Smooth muscle cell (in vitro differentiated cells): Measurements from ENCODE around the gene STARD3. TPM values are rescaled to one million over a fixed set of nuclear protein-coding genes. Genes with fewer than 3 reads are reported as not detected.

Experiments used
- DNase-seq: peaks from one replicate; lab custom pipeline; 2025; ENCODE audit not compliant: unreplicated experiment; lab: John Stamatoyannopoulos, UW
- H2AFZ ChIP-seq: fragments of 200-600 bp; sonication (generic); 2 replicates; pipeline ENCODE4 v1.6.0; 2016; ENCODE audit warnings: antibody characterized with exemption, low read depth, mild to moderate bottlenecking
- H3F3A ChIP-seq: fragments of 200-600 bp; sonication (generic); 2 replicates; pipeline ENCODE4 v1.6.0; 2017; ENCODE audit warnings: antibody characterized with exemption, low read depth
- H3K27ac ChIP-seq: fragments of 200-600 bp; sonication (generic); 2 replicates; pipeline ENCODE4 v1.5.1; 2016; ENCODE audit warnings: low read depth, mild to moderate bottlenecking
- H3K27me3 ChIP-seq: fragments of 200-600 bp; sonication (generic); 2 replicates; pipeline ENCODE4 v1.6.1; 2016; ENCODE audit warnings: low read depth, mild to moderate bottlenecking
- H3K36me3 ChIP-seq: fragments of 200-600 bp; sonication (generic); 2 replicates; pipeline ENCODE4 v1.5.1; 2016; ENCODE audit warnings: low read depth
- H3K4me1 ChIP-seq: fragments of 200-600 bp; sonication (generic); 2 replicates; pipeline ENCODE4 v1.5.1; 2016; ENCODE audit warnings: low read depth
- H3K4me2 ChIP-seq: fragments of 200-600 bp; sonication (generic); 2 replicates; pipeline ENCODE4 v1.6.0; 2016; ENCODE audit warnings: mild to moderate bottlenecking
- H3K4me3 ChIP-seq: fragments of 200-600 bp; sonication (generic); 2 replicates; pipeline ENCODE4 v1.5.1; 2016; ENCODE audit warnings: mild to moderate bottlenecking
- H3K79me2 ChIP-seq: fragments of 200-600 bp; sonication (generic); 2 replicates; pipeline ENCODE4 v1.6.0; 2016; ENCODE audit warnings: low read depth, mild to moderate bottlenecking
- H3K9ac ChIP-seq: fragments of 200-600 bp; sonication (generic); 2 replicates; pipeline ENCODE4 v1.6.0; 2016; ENCODE audit warnings: low read depth
- H3K9me3 ChIP-seq: fragments of 200-600 bp; sonication (generic); replicated peaks from 2 replicates; pipeline ENCODE4 v1.5.1; 2016; ENCODE audit warnings: low read depth
- H4K20me1 ChIP-seq: fragments of 200-600 bp; sonication (generic); 2 replicates; pipeline ENCODE4 v1.6.0; 2016; ENCODE audit warnings: low read depth
- WGBS: methylation state at CpG from one replicate; pipeline ENCODE4 v1.1.7; 2016; ENCODE audit warnings: low lambda C conversion rate; 5-methylcytosine and 5-hydroxymethylcytosine counted together
- polyA plus RNA-seq: library from polyadenylated mRNA; unstranded; fragments of >200 nt; fragmentation: Nextera tagmentation; extraction: Ambion mirVana; gene quantifications from 2 replicates; pipeline ENCODE4 v1.2.1, GENCODE V29; 2016
- total RNA-seq: library from RNA; depleted of rRNA; stranded (reverse); fragments of >200 nt; gene quantifications from 2 replicates; pipeline ENCODE4 v1.2.3, GENCODE V29; 2014
- TF ChIP-seq, protein P1 (sequence below): fragments of 200-600 bp; sonication (generic); IDR thresholded peaks from 2 replicates; pipeline ENCODE4 v1.5.1; 2017; ENCODE audit warnings: borderline replicate concordance, mild to moderate bottlenecking, antibody characterized with exemption; ENCODE audit not compliant: insufficient read depth, poor library complexity, severe bottlenecking

Gene STARD3
- total and polyA plus RNA-seq, 2 experiments from 2014 or later: 37.5 to 53.3 TPM

DNA sequence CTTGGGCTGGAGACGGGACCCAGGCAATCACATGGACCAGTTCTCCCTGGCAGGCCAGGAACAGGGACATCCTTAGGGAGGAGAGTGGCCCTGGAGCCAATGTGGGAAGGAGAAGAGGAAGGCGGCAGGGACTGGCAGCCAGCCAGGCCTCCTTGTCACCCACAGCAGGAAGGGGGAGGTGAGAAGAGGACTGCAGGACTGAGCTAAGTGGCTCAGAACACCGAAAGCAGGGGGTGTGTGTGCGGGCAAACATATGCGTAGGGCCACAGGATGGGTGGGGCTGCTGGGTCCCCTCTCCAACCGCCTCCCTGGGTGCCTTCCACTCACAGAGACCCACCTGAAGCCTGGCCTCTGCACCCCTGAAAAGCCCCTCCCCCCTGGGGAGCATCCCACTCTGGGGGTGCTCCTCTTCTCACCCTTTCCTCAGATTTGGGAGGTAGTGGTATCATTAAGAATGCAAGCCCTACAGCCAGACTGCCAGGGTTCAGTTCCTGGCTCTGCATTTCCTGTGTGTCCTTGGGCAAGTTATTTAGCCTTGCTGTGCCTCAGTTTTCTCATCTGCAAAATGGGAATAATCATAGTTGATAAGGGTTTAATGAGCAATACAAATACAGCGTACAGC lies 39.4 kb downstream of the STARD3 start:
- 76% methylated on average over 7 of the region's 7 CpGs for WGBS
- peaks cover 4% of the 10 kb centered on the region for H3K27me3 ChIP-seq

DNA sequence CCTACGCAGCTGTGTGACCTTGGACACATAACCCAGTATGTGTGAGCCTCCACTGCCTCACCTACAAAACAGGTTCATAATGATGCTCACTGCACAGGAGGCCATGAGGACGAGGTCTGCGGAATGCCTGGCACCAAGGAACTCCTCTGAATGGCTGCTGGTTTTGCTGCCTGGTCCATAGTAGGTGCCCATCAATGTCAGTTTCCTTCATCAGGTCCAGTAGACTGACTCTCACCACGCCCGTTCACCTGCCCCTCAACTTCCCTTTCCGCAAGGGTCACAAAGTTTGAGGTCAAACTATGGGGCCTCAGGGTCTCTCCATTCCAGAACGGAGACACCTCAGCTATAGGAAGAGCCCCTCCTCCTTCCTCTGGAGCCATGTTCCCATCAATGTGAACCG lies 40.1 kb downstream of the STARD3 start:
- Histone ChIP-seq H3K9me3 (no peaks in the 10 kb centered on the region), H3K27me3 (no peaks in the 10 kb centered on the region), H3K79me2 (no peaks in the 10 kb centered on the region), H3K36me3 (no peaks in the 10 kb centered on the region), H3K4me1 (no peaks in the 10 kb centered on the region), H3K9ac (no peak overlapping the region), H2AFZ (no peak overlapping the region), H4K20me1 (no peaks in the 10 kb centered on the region), H3F3A (no peaks in the 10 kb centered on the region), H3K4me2 (no peak overlapping the region), H3K27ac (no peak overlapping the region), H3K4me3 (no peak overlapping the region)
- TF ChIP-seq, protein P1, sequence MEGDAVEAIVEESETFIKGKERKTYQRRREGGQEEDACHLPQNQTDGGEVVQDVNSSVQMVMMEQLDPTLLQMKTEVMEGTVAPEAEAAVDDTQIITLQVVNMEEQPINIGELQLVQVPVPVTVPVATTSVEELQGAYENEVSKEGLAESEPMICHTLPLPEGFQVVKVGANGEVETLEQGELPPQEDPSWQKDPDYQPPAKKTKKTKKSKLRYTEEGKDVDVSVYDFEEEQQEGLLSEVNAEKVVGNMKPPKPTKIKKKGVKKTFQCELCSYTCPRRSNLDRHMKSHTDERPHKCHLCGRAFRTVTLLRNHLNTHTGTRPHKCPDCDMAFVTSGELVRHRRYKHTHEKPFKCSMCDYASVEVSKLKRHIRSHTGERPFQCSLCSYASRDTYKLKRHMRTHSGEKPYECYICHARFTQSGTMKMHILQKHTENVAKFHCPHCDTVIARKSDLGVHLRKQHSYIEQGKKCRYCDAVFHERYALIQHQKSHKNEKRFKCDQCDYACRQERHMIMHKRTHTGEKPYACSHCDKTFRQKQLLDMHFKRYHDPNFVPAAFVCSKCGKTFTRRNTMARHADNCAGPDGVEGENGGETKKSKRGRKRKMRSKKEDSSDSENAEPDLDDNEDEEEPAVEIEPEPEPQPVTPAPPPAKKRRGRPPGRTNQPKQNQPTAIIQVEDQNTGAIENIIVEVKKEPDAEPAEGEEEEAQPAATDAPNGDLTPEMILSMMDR: no peak
- DNase-seq: no peak
- 95% methylated on average over 8 of the region's 8 CpGs for WGBS

More for the DNA sequence above, 39.4 kb downstream of the STARD3 start:
- no peaks in the 10 kb centered on the region for H3F3A ChIP-seq
- TF ChIP-seq, protein P1: no peak
- no peak overlapping the region for H2AFZ ChIP-seq
- H3K27ac ChIP-seq: no peak overlapping the region
- no peak overlapping the region for H3K4me2 ChIP-seq
- no peaks in the 10 kb centered on the region for H4K20me1 ChIP-seq
- H3K79me2 ChIP-seq: no peaks in the 10 kb centered on the region
- H3K36me3 ChIP-seq: no peaks in the 10 kb centered on the region
- H3K9ac ChIP-seq: no peak overlapping the region
- no peaks in the 10 kb centered on the region for H3K4me1 ChIP-seq
- no peaks in the 10 kb centered on the region for H3K9me3 ChIP-seq
- DNase-seq: no peak
- H3K4me3 ChIP-seq: no peak overlapping the region

DNA sequence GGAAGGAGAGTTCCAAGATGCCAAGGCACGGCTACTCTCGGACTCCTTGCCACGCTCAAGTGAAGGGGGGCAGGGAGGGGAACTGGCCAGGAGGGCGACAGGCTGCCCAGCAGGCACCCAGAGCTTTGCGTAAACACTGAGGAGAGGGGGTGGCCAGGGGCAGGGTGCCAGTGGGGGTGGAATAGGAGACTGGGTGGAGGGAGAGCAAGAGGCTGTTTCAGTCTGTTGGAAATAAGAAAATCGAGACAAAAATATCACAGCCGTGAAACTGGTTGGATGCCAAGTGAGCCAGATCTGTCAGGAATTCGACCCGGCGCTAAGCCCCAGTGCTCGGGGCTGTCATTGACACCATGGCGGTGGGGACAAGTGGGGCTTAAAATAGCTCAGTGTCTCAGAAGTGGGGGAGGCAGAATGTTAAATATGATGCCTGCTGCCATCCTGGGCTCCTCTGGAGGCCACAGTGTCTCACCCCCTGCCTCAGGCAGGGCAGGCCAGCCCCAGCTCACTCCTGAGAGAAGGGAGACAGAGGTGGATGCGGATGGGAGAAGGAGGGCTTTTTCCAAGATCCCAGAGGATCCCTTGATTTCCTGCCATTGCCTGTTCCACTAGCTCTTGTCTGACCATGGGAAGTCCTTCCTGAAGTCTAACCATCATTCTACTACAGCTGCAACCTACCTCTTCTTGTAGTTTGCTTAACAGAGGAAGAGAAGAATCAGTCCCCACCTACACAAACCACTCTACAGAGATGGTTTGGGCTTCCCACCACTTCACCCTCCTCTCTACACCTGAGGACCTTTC lies 40.8 kb downstream of the STARD3 start:
- H3K4me2 ChIP-seq: no peak overlapping the region

More for the DNA sequence above, 40.8 kb downstream of the STARD3 start:
- no peak for DNase-seq
- Histone ChIP-seq H4K20me1 (no peaks in the 10 kb centered on the region), H3F3A (no peaks in the 10 kb centered on the region), H3K9ac (no peak overlapping the region), H3K79me2 (no peaks in the 10 kb centered on the region), H3K27me3 (no peaks in the 10 kb centered on the region), H2AFZ (no peak overlapping the region), H3K27ac (no peak overlapping the region), H3K9me3 (no peaks in the 10 kb centered on the region), H3K4me3 (no peak overlapping the region), H3K4me1 (no peaks in the 10 kb centered on the region), H3K36me3 (no peaks in the 10 kb centered on the region)
- WGBS: 59% methylated on average over 13 of the region's 13 CpGs
- TF ChIP-seq, protein P1: no peak
